Endodermal cell (in vitro differentiated cells): Measurements from ENCODE around the gene FAF1. TPM values are rescaled to one million over a fixed set of nuclear protein-coding genes. Genes with fewer than 3 reads are reported as not detected.

Experiments
- DNase-seq: peaks from one replicate; pipeline ENCODE4 v3.0.0-alpha.2; 2017
- H3K27ac ChIP-seq: 2 replicates; pipeline ENCODE4 v1.5.1; 2013; ENCODE audit warnings: mild to moderate bottlenecking, low read depth, low read length, moderate library complexity
- H3K27me3 ChIP-seq: 2 replicates; pipeline ENCODE4 v1.6.1; 2013; ENCODE audit warnings: mild to moderate bottlenecking, low read length, moderate library complexity; ENCODE audit not compliant: insufficient read depth, control insufficient read depth, poor library complexity, severe bottlenecking
- H3K36me3 ChIP-seq: 2 replicates; pipeline ENCODE4 v1.7.0; 2013; ENCODE audit warnings: mild to moderate bottlenecking, low read length, moderate library complexity; ENCODE audit not compliant: control insufficient read depth, insufficient read depth
- H3K4me1 ChIP-seq: one replicate; pipeline ENCODE4 v1.7.0; 2013; ENCODE audit warnings: low read length; ENCODE audit not compliant: control insufficient read depth, insufficient read depth
- H3K4me3 ChIP-seq: 2 replicates; pipeline ENCODE4 v1.5.1; 2013; ENCODE audit warnings: mild to moderate bottlenecking, low read length, moderate library complexity
- H3K9ac ChIP-seq: 2 replicates; pipeline ENCODE4 v1.6.1; 2013; ENCODE audit warnings: mild to moderate bottlenecking, low read length, moderate library complexity; ENCODE audit not compliant: poor library complexity, severe bottlenecking; ENCODE audit errors: extremely low read depth
- H3K9me3 ChIP-seq: 2 replicates; pipeline ENCODE4 v1.6.1; 2013; ENCODE audit warnings: mild to moderate bottlenecking, low read length, moderate library complexity; ENCODE audit not compliant: control insufficient read depth
- H3K27ac Mint-ChIP-seq: 2 replicates; pipeline ENCODE4 v1.8.0; 2020; ENCODE audit warnings: mixed read lengths
- H3K27me3 Mint-ChIP-seq: 2 replicates; pipeline ENCODE4 v1.8.0; 2021; ENCODE audit warnings: mild to moderate bottlenecking, mixed read lengths; ENCODE audit not compliant: insufficient read depth
- H3K36me3 Mint-ChIP-seq: 2 replicates; pipeline ENCODE4 v1.8.0; 2020; ENCODE audit warnings: low read depth, mixed read lengths
- H3K4me1 Mint-ChIP-seq: 2 replicates; pipeline ENCODE4 v1.8.0; 2020; ENCODE audit warnings: mixed read lengths
- H3K4me3 Mint-ChIP-seq: 2 replicates; pipeline ENCODE4 v1.8.0; 2020; ENCODE audit warnings: mild to moderate bottlenecking, moderate library complexity, mixed read lengths
- H3K9me3 Mint-ChIP-seq: 2 replicates; pipeline ENCODE4 v1.8.0; 2020; ENCODE audit warnings: mild to moderate bottlenecking, mixed read lengths
- CTCF ChIP-seq: fragments of 200-600 bp; sonication (generic); conservative IDR thresholded peaks from 2 replicates; pipeline ENCODE4 v1.5.0; 2021; ENCODE audit warnings: antibody characterized with exemption, mild to moderate bottlenecking
- WGBS, 2 experiments: methylation state at CpG; one replicate each; pipeline versions ENCODE4 v1.1.5 to v1.1.7; 2013; ENCODE audit warnings: missing lambda C conversion rate in 2 of 2, mixed read lengths in 1 of 2; ENCODE audit not compliant: insufficient coverage in 1 of 2, insufficient read length in 1 of 2; 5-methylcytosine and 5-hydroxymethylcytosine counted together
- total RNA-seq, 2 donors: library from RNA; stranded (reverse); fragmentation: NEBNext Ultra II Directional in 1 of 2; extraction: Animal tissue kit (Norgen Biotek cat#: 25700) in 1 of 2; gene quantifications; 2 replicates in 1 of 2; 3 replicates in 1 of 2; pipeline ENCODE4 v1.2.1, GENCODE V29; 2021

FAF1 gene
- total RNA-seq, 2 donors from 2014 or later = 76.4 to 94.4 TPM

GRCh38 chr1:50859657-50860056 lies 100.4 kb downstream of the FAF1 start:
- Histone ChIP-seq H3K27me3 (no peaks in the 10 kb centered on the region), H3K9ac (no peak overlapping the region), H3K4me1 (no peaks in the 10 kb centered on the region), H3K36me3 (no peaks in the 10 kb centered on the region), H3K4me3 (no peak overlapping the region), H3K27ac (no peak overlapping the region), H3K9me3 (peaks cover 19% of the 10 kb centered on the region)
- peaks cover 30% of the 10 kb centered on the region for H3K9me3 Mint-ChIP-seq
- TF ChIP-seq CTCF = no peak
- H3K27ac Mint-ChIP-seq = no peak overlapping the region
- H3K27me3 Mint-ChIP-seq = no peaks in the 10 kb centered on the region
- H3K4me3 Mint-ChIP-seq = no peak overlapping the region
- H3K4me1 Mint-ChIP-seq = no peaks in the 10 kb centered on the region
- DNase-seq = no peak
- peaks cover 21% of the 10 kb centered on the region for H3K36me3 Mint-ChIP-seq
- WGBS, 2 experiments = 86 to 100% methylated on average over 1 of the region's 1 CpG

GRCh38 chr1:50858761-50859160 lies 101.3 kb downstream of the FAF1 start:
- Mint-ChIP-seq H3K36me3 (peaks cover 21% of the 10 kb centered on the region), H3K4me1 (no peaks in the 10 kb centered on the region), H3K27ac (no peak overlapping the region), H3K9me3 (peaks cover 30% of the 10 kb centered on the region), H3K4me3 (no peak overlapping the region), H3K27me3 (no peaks in the 10 kb centered on the region)
- Histone ChIP-seq H3K4me1 (no peaks in the 10 kb centered on the region), H3K9me3 (peaks cover 19% of the 10 kb centered on the region), H3K9ac (no peak overlapping the region), H3K27ac (no peak overlapping the region), H3K36me3 (no peaks in the 10 kb centered on the region), H3K27me3 (no peaks in the 10 kb centered on the region), H3K4me3 (no peak overlapping the region)
- no peak for TF ChIP-seq CTCF
- 100% methylated on average over 1 of the region's 1 CpG; no CpG with 5 or more reads in 1 of the 2 experiments for WGBS, 2 experiments
- no peak for DNase-seq

- no peak overlapping the region for H3K27ac Mint-ChIP-seq
- no peaks in the 10 kb centered on the region for H3K4me1 ChIP-seq
- H3K36me3 ChIP-seq = no peaks in the 10 kb centered on the region
- H3K27me3 Mint-ChIP-seq = no peaks in the 10 kb centered on the region
- peaks cover 21% of the 10 kb centered on the region for H3K9me3 Mint-ChIP-seq
- H3K4me1 Mint-ChIP-seq = no peaks in the 10 kb centered on the region
- H3K9ac ChIP-seq = no peak overlapping the region
- peaks cover 19% of the 10 kb centered on the region for H3K9me3 ChIP-seq
- no peaks in the 10 kb centered on the region for H3K27me3 ChIP-seq
- no peak overlapping the region for H3K27ac ChIP-seq
- no peak overlapping the region for H3K4me3 Mint-ChIP-seq
- no peak for TF ChIP-seq CTCF
- peaks cover 19% of the 10 kb centered on the region for H3K36me3 Mint-ChIP-seq
- WGBS, 2 experiments = 80% methylated on average over 1 of the region's 1 CpG; no CpG with 5 or more reads in 1 of the 2 experiments
- H3K4me3 ChIP-seq = no peak overlapping the region
- no peak for DNase-seq
These were observed 102.4 kb downstream of the FAF1 start for GRCh38 chr1:50857702-50858101.
